Thymus (tissue), 11 donors: ENCODE data around the gene DYNC1H1. TPM values are rescaled to one million over a fixed set of nuclear protein-coding genes. Genes with fewer than 3 reads are reported as not detected.

Source experiments
- DNase-seq, 9 donors: peaks; one replicate each; pipeline ENCODE4 v3.0.0-alpha.2; 2013; ENCODE audit warnings: low spot score in 9 of 9, low read depth in 6 of 9, missing footprints in 1 of 9
- H3K27ac ChIP-seq, 2 donors: one replicate each; pipeline ENCODE4 v1.5.1; 2013; ENCODE audit warnings: control low read depth in 1 of 2, low read depth in 1 of 2, low read length in 1 of 2, mild to moderate bottlenecking in 1 of 2, moderate library complexity in 1 of 2
- H3K27me3 ChIP-seq, 2 donors: one replicate each; pipeline ENCODE4 v1.5.1; 2013; ENCODE audit warnings: low read length in 1 of 2; ENCODE audit not compliant: control insufficient read depth in 2 of 2, insufficient read depth in 1 of 2
- H3K36me3 ChIP-seq, 2 donors: one replicate each; pipeline ENCODE4 v1.5.1; 2013; ENCODE audit warnings: low read length in 1 of 2, mild to moderate bottlenecking in 1 of 2, moderate library complexity in 1 of 2; ENCODE audit not compliant: control insufficient read depth in 2 of 2, insufficient read depth in 2 of 2
- H3K4me1 ChIP-seq, 2 donors: one replicate each; pipeline ENCODE4 v1.5.1; 2013; ENCODE audit warnings: low read length in 2 of 2; ENCODE audit not compliant: control insufficient read depth in 2 of 2, insufficient read depth in 2 of 2
- H3K4me3 ChIP-seq, 2 donors: one replicate each; pipeline ENCODE4 v1.5.1; 2013; ENCODE audit warnings: low read length in 2 of 2, control low read depth in 1 of 2, mild to moderate bottlenecking in 1 of 2
- H3K9me3 ChIP-seq, 2 donors: one replicate each; pipeline ENCODE4 v1.5.1; 2013; ENCODE audit warnings: low read length in 1 of 2, mild to moderate bottlenecking in 1 of 2; ENCODE audit not compliant: control insufficient read depth in 2 of 2, insufficient read depth in 1 of 2
- WGBS: extraction: QIAGEN DNeasy Blood & Tissue Kit; methylation state at CpG from one replicate; pipeline ENCODE4 v1.1.7; 2013; 5-methylcytosine and 5-hydroxymethylcytosine counted together
- polyA plus RNA-seq: library from polyadenylated mRNA; stranded (reverse); fragments of 200-250 nt; gene quantifications from one replicate; pipeline ENCODE4 v1.2.3, GENCODE V29; 2013
- total RNA-seq: library from RNA; stranded (reverse); fragments of 120-200 nt; gene quantifications from one replicate; pipeline ENCODE4 v1.2.4, GENCODE V29; 2013
- donor health status: healthy.

DYNC1H1 gene
- total and polyA plus RNA-seq, 2 donors = 111 to 114 TPM

- Histone ChIP-seq H3K4me3 (no peak overlapping the region), H3K27ac (no peak overlapping the region), H3K4me1 (no peaks in the 10 kb centered on the region), H3K36me3 (peaks cover 97 to 98% of the 10 kb centered on the region in 2 donors), H3K9me3 (no peaks in the 10 kb centered on the region), H3K27me3 (no peaks in the 10 kb centered on the region)
- WGBS = 98% methylated on average over 7 of the region's 7 CpGs
- no peak for DNase-seq
Observed at GRCh38 chr14:102012336-102012735, 48.0 kb downstream of the DYNC1H1 start.

GRCh38 chr14:102013669-102014200, 49.4 kb downstream of the DYNC1H1 start:
- Histone ChIP-seq H3K4me1 (peaks cover 0 to 3% of the 10 kb centered on the region in 2 donors), H3K27me3 (no peaks in the 10 kb centered on the region), H3K9me3 (peaks cover 0 to 1% of the 10 kb centered on the region in 2 donors), H3K36me3 (peaks cover 95% of the 10 kb centered on the region in 2 donors), H3K4me3 (no peak overlapping the region), H3K27ac (no peak overlapping the region)
- no peak for DNase-seq
- 93% methylated on average over 10 of the region's 10 CpGs for WGBS

GRCh38 chr14:102015045-102015685, 50.8 kb downstream of the DYNC1H1 start:
- peaks cover 13 to 17% of the 10 kb centered on the region in 2 donors for H3K4me1 ChIP-seq
- peaks cover 84 to 92% of the 10 kb centered on the region in 2 donors for H3K36me3 ChIP-seq
- H3K4me3 ChIP-seq = no peak overlapping the region
- DNase-seq = no peak
- no peaks in the 10 kb centered on the region for H3K27me3 ChIP-seq
- H3K9me3 ChIP-seq = peaks cover 0 to 1% of the 10 kb centered on the region in 2 donors
- no peak overlapping the region for H3K27ac ChIP-seq
- WGBS = 99% methylated on average over 16 of the region's 16 CpGs

- no peak for DNase-seq
- WGBS = 98% methylated on average over 19 of the region's 19 CpGs
- peaks cover 0 to 1% of the 10 kb centered on the region in 2 donors for H3K9me3 ChIP-seq
Observed at GRCh38 chr14:102015771-102016170, 51.4 kb downstream of the DYNC1H1 start.

GRCh38 chr14:102016420-102017090, 52.2 kb downstream of the DYNC1H1 start:
- Histone ChIP-seq H3K27ac (no peak overlapping the region), H3K9me3 (peaks cover 0 to 1% of the 10 kb centered on the region in 2 donors), H3K4me3 (no peak overlapping the region), H3K27me3 (no peaks in the 10 kb centered on the region), H3K36me3 (peaks cover 72 to 78% of the 10 kb centered on the region in 2 donors), H3K4me1 (peaks cover 23 to 31% of the 10 kb centered on the region in 2 donors)
- DNase-seq = no peak
- WGBS = 98% methylated on average over 21 of the region's 21 CpGs

More at GRCh38 chr14:102015771-102016170, 51.4 kb downstream of the DYNC1H1 start:
- peaks cover 17 to 23% of the 10 kb centered on the region in 2 donors for H3K4me1 ChIP-seq
- H3K4me3 ChIP-seq = no peak overlapping the region
- H3K27ac ChIP-seq = no peak overlapping the region
- no peaks in the 10 kb centered on the region for H3K27me3 ChIP-seq
- H3K36me3 ChIP-seq = peaks cover 80 to 86% of the 10 kb centered on the region in 2 donors

GRCh38 chr14:102018251-102018650, 53.9 kb downstream of the DYNC1H1 start:
- Histone ChIP-seq H3K27me3 (no peaks in the 10 kb centered on the region), H3K4me1 (peaks cover 23 to 36% of the 10 kb centered on the region in 2 donors), H3K9me3 (peaks cover 0 to 1% of the 10 kb centered on the region in 2 donors), H3K4me3 (no peak overlapping the region), H3K27ac (no peak overlapping the region), H3K36me3 (peaks cover 67 to 75% of the 10 kb centered on the region in 2 donors)
- no peak for DNase-seq
- 98% methylated on average over 19 of the region's 19 CpGs for WGBS

- peaks cover 0 to 1% of the 10 kb centered on the region in 2 donors for H3K9me3 ChIP-seq
- H3K4me3 ChIP-seq = no peak overlapping the region
- 97% methylated on average over 9 of the region's 9 CpGs for WGBS
- H3K27me3 ChIP-seq = no peaks in the 10 kb centered on the region
- no peak for DNase-seq
- peaks cover 67 to 73% of the 10 kb centered on the region in 2 donors for H3K36me3 ChIP-seq
- H3K27ac ChIP-seq = peak overlapping the region in 1 of 2 donors; percentile 4
- peaks cover 23 to 36% of the 10 kb centered on the region in 2 donors for H3K4me1 ChIP-seq
Observed at GRCh38 chr14:102019006-102019540, 54.7 kb downstream of the DYNC1H1 start.

- peak overlapping the region in 1 of 2 donors; percentile 8 for H3K4me3 ChIP-seq
- 24% methylated on average over 13 of the region's 13 CpGs for WGBS
- H3K9me3 ChIP-seq = peaks cover 0 to 1% of the 10 kb centered on the region in 2 donors
- peak overlapping the region; percentile 85 to 96 for H3K27ac ChIP-seq
- peak; percentile 39 to 90 (median 70) for DNase-seq
- H3K27me3 ChIP-seq = no peaks in the 10 kb centered on the region
- H3K36me3 ChIP-seq = peaks cover 60 to 65% of the 10 kb centered on the region in 2 donors
- H3K4me1 ChIP-seq = peaks cover 23 to 36% of the 10 kb centered on the region in 2 donors
Observed at GRCh38 chr14:102020058-102020971, 55.9 kb downstream of the DYNC1H1 start.
